ENCODE measurements around the gene TRPV4.

The TRPV4 gene

GRCh38 chr12:109766251-109766778 lies 66.9 kb downstream of the TRPV4 start:
- no peak for DNase-seq (ENCODE audit: low read depth)
- H3K4me3 ChIP-seq (ENCODE audit: control insufficient read depth, low read depth, low read length) = no peak overlapping the region
- no peak for TF ChIP-seq CTCF (conservative IDR thresholded peaks at IDR 0.05; ENCODE audit: control insufficient read depth, insufficient read depth, low read depth, low read length)

GRCh38 chr12:109765446-109765810 lies 67.8 kb downstream of the TRPV4 start:
- no peak overlapping the region for H3K4me3 ChIP-seq (ENCODE audit: control insufficient read depth, low read depth, low read length)
- no peak for TF ChIP-seq CTCF (conservative IDR thresholded peaks at IDR 0.05; ENCODE audit: control insufficient read depth, insufficient read depth, low read depth, low read length)
- no peak for DNase-seq (ENCODE audit: low read depth)

GRCh38 chr12:109764776-109765445 lies 68.3 kb downstream of the TRPV4 start:
- no peak for TF ChIP-seq CTCF (conservative IDR thresholded peaks at IDR 0.05; ENCODE audit: control insufficient read depth, insufficient read depth, low read depth, low read length)
- H3K4me3 ChIP-seq (ENCODE audit: control insufficient read depth, low read depth, low read length) = no peak overlapping the region
- no peak for DNase-seq (ENCODE audit: low read depth)

GRCh38 chr12:109764123-109764522 lies 69.1 kb downstream of the TRPV4 start:
- H3K4me3 ChIP-seq (ENCODE audit: control insufficient read depth, low read depth, low read length) = no peak overlapping the region
- DNase-seq (ENCODE audit: low read depth) = no peak
- TF ChIP-seq CTCF (conservative IDR thresholded peaks at IDR 0.05; ENCODE audit: control insufficient read depth, insufficient read depth, low read depth, low read length) = no peak

- TF ChIP-seq CTCF (conservative IDR thresholded peaks at IDR 0.05; ENCODE audit: control insufficient read depth, insufficient read depth, low read depth, low read length) = no peak
- H3K4me3 ChIP-seq (ENCODE audit: control insufficient read depth, low read depth, low read length) = no peak overlapping the region
- peak; percentile 77 for DNase-seq (ENCODE audit: low read depth)
Measured at GRCh38 chr12:109763201-109763841, 69.9 kb downstream of the TRPV4 start.

GRCh38 chr12:109762673-109763191 lies 70.5 kb downstream of the TRPV4 start:
- TF ChIP-seq CTCF (conservative IDR thresholded peaks at IDR 0.05; ENCODE audit: control insufficient read depth, insufficient read depth, low read depth, low read length) = no peak
- DNase-seq (ENCODE audit: low read depth) = no peak

More at GRCh38 chr12:109762673-109763191, 70.5 kb downstream of the TRPV4 start:
- no peak overlapping the region for H3K4me3 ChIP-seq (ENCODE audit: control insufficient read depth, low read depth, low read length)
